HepG2 (cell line): ENCODE results near the gene LITAFD. TPM values are rescaled to one million over a fixed set of nuclear protein-coding genes. Genes with fewer than 3 reads are reported as not detected.
A peak's percentile ranks its signal among the peaks of the same experiment; 100 is the strongest.

ENCODE experiments used
- HNRNPK ChIP-seq: fragments of 200-400 bp; formaldehyde crosslinking; IDR thresholded peaks from 2 replicates; pipeline ENCODE4 v1.6.1; 2018; ENCODE audit warnings: low read length, low read depth, moderate library complexity, mild to moderate bottlenecking; ENCODE audit not compliant: poor library complexity, severe bottlenecking
- MBNL3 ChIP-seq: fragments of 250-450 bp; sonication (Bioruptor Pico); conservative IDR thresholded peaks from 2 replicates; pipeline ENCODE4 v1.8.0; 2022; ENCODE audit warnings: mild to moderate bottlenecking, inconsistent platforms
- NFYB ChIP-seq: sonication (generic); formaldehyde crosslinking; IDR thresholded peaks from 2 replicates; pipeline ENCODE4 v1.4.0; 2020; ENCODE audit warnings: missing genetic modification reagents
- PHF21A ChIP-seq: sonication (generic); formaldehyde crosslinking; IDR thresholded peaks from 2 replicates; pipeline ENCODE4 v1.5.0; 2020; ENCODE audit warnings: mild to moderate bottlenecking, missing genetic modification reagents
- SP2 ChIP-seq: sonication (generic); formaldehyde crosslinking; IDR thresholded peaks from 2 replicates; pipeline ENCODE4 v1.5.1; 2020; ENCODE audit warnings: mild to moderate bottlenecking, missing genetic modification reagents
- ZBTB38 ChIP-seq: sonication (generic); formaldehyde crosslinking; IDR thresholded peaks from 2 replicates; pipeline ENCODE4 v1.5.1; 2020; ENCODE audit warnings: mild to moderate bottlenecking, missing genetic modification reagents
- ZNF296 ChIP-seq: sonication (generic); formaldehyde crosslinking; conservative IDR thresholded peaks from 2 replicates; pipeline ENCODE4 v1.5.0; 2020; ENCODE audit warnings: mild to moderate bottlenecking, missing genetic modification reagents
- ZNF83 ChIP-seq: sonication (generic); formaldehyde crosslinking; IDR thresholded peaks from 2 replicates; pipeline ENCODE4 v1.4.0; 2020; ENCODE audit warnings: missing genetic modification reagents, mild to moderate bottlenecking, borderline replicate concordance
- ZSCAN12 ChIP-seq: sonication (generic); formaldehyde crosslinking; IDR thresholded peaks from 2 replicates; pipeline ENCODE4 v1.9.0; 2021; ENCODE audit warnings: mild to moderate bottlenecking, missing genetic modification reagents
- polyA plus RNA-seq, 8 experiments: library from polyadenylated mRNA; depleted of rRNA in 3 of 8; stranded (reverse) in 7 of 8; unstranded in 1 of 8; fragments of >200 nt; fragmentation: Illumina TruSeq in 4 of 8; extraction: Trizol in 4 of 8; gene quantifications; 2 replicates each; pipeline versions ENCODE4 v1.2.1 to v1.2.3, GENCODE V29; 2011 to 2016; ENCODE audit warnings: low read depth in 4 of 8, missing spikeins in 1 of 8, mixed read lengths in 1 of 8; ENCODE audit not compliant: insufficient read depth in 1 of 8
- total RNA-seq, 5 experiments: library from RNA; depleted of rRNA; stranded (reverse); fragments of >200 nt; fragmentation: Illumina TruSeq; extraction: Trizol; gene quantifications; 2 replicates each; pipeline ENCODE4 v1.2.3, GENCODE V29; 2016; ENCODE audit warnings: low read depth in 1 of 5
- TF ChIP-seq, protein P1 (sequence below): sonication (generic); formaldehyde crosslinking; IDR thresholded peaks from 2 replicates; pipeline ENCODE4 v1.5.0; 2020; ENCODE audit warnings: mild to moderate bottlenecking, missing genetic modification reagents
- TF ChIP-seq, protein P2 (sequence below): sonication (generic); formaldehyde crosslinking; IDR thresholded peaks from 2 replicates; pipeline ENCODE4 v1.4.0; 2020; ENCODE audit warnings: missing genetic modification reagents
- TF ChIP-seq, protein P3 (sequence below): sonication (generic); formaldehyde crosslinking; IDR thresholded peaks from 2 replicates; pipeline ENCODE4 v1.4.0; 2020; ENCODE audit warnings: missing genetic modification reagents

LITAFD gene
- total and polyA plus RNA-seq, 2 of the 13 experiments (the other 11 are each of a cell fraction or from before 2014, with no cell fraction given): not detected

DNA sequence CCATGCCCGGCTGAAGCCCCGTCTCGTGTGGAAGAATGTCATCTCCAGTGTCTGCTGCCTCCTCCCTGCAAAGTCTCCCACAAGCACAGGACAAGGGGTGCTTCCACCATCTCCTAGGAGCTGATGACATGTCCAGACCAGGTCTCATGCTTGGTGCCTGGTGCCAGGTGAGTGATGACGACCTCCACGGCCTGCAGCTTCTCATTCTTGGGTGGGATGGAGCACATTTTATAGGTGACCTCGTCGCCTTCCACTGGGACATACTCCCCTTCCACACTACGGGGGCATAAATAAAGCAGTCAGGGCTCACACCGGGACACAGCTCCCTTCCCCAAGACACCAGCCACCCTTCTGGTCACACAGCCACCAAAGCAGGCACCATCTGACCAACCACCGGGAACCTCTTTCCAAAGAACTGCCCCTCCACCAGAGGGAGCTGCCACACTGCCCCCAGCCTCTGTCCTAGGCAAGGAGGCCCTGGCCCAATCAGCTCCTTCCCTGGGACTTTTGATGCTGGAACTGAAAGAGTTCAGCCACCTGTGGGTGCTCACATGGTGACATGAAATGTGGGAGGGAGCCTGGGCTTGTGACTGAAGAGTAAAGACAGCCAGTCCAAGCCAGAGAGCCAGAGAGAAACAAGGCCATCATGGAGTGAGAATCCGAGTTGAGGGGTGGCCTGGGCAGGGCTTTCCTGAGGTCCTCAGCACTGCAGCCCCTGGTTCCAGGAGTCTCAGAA is 26.9 kb upstream of the LITAFD start (continued):
- TF ChIP-seq, protein P1, sequence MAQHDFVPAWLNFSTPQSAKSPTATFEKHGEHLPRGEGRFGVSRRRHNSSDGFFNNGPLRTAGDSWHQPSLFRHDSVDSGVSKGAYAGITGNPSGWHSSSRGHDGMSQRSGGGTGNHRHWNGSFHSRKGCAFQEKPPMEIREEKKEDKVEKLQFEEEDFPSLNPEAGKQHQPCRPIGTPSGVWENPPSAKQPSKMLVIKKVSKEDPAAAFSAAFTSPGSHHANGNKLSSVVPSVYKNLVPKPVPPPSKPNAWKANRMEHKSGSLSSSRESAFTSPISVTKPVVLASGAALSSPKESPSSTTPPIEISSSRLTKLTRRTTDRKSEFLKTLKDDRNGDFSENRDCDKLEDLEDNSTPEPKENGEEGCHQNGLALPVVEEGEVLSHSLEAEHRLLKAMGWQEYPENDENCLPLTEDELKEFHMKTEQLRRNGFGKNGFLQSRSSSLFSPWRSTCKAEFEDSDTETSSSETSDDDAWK (CRISPR knock-in tag): 0 out of 2 replicates have a peak, but pooled peaks have one; percentile 94
- TF ChIP-seq ZNF296 (CRISPR knock-in tag): 0 out of 2 replicates have a peak, but pooled peaks have one; percentile 66
- TF ChIP-seq, protein P2, sequence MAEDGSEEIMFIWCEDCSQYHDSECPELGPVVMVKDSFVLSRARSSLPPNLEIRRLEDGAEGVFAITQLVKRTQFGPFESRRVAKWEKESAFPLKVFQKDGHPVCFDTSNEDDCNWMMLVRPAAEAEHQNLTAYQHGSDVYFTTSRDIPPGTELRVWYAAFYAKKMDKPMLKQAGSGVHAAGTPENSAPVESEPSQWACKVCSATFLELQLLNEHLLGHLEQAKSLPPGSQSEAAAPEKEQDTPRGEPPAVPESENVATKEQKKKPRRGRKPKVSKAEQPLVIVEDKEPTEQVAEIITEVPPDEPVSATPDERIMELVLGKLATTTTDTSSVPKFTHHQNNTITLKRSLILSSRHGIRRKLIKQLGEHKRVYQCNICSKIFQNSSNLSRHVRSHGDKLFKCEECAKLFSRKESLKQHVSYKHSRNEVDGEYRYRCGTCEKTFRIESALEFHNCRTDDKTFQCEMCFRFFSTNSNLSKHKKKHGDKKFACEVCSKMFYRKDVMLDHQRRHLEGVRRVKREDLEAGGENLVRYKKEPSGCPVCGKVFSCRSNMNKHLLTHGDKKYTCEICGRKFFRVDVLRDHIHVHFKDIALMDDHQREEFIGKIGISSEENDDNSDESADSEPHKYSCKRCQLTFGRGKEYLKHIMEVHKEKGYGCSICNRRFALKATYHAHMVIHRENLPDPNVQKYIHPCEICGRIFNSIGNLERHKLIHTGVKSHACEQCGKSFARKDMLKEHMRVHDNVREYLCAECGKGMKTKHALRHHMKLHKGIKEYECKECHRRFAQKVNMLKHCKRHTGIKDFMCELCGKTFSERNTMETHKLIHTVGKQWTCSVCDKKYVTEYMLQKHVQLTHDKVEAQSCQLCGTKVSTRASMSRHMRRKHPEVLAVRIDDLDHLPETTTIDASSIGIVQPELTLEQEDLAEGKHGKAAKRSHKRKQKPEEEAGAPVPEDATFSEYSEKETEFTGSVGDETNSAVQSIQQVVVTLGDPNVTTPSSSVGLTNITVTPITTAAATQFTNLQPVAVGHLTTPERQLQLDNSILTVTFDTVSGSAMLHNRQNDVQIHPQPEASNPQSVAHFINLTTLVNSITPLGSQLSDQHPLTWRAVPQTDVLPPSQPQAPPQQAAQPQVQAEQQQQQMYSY: no peak
- TF ChIP-seq PHF21A (CRISPR knock-in tag): peak; percentile 60
- no peak for TF ChIP-seq SP2 (CRISPR knock-in tag)
- no peak for TF ChIP-seq NFYB
- TF ChIP-seq MBNL3 (CRISPR knock-in tag): no peak
- no peak for TF ChIP-seq HNRNPK
- 0 out of 2 replicates have a peak, but pooled peaks have one; percentile 43 for TF ChIP-seq ZSCAN12
- TF ChIP-seq, protein P3, sequence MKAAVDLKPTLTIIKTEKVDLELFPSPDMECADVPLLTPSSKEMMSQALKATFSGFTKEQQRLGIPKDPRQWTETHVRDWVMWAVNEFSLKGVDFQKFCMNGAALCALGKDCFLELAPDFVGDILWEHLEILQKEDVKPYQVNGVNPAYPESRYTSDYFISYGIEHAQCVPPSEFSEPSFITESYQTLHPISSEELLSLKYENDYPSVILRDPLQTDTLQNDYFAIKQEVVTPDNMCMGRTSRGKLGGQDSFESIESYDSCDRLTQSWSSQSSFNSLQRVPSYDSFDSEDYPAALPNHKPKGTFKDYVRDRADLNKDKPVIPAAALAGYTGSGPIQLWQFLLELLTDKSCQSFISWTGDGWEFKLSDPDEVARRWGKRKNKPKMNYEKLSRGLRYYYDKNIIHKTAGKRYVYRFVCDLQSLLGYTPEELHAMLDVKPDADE (CRISPR knock-in tag): no peak
- no peak for TF ChIP-seq ZNF83 (CRISPR knock-in tag)
- TF ChIP-seq ZBTB38 (CRISPR knock-in tag): no peak
